NCI-H82 treated with DMSO at 0.1 percent for 48 hours (cell line): ENCODE data around the gene AOC3.
"Not testable (repeated sequence)": the region's sequence is repeated elsewhere in the genome, so short reads cannot be mapped to it uniquely, and the experiment has no call there.

Source experiments
- DNase-seq: peaks from one replicate; lab custom pipeline; 2025; ENCODE audit not compliant: unreplicated experiment; lab: John Stamatoyannopoulos, UW

The AOC3 gene

GRCh38 chr17:42889809-42890208 lies 38.8 kb downstream of the AOC3 start:
- no peak for DNase-seq

GRCh38 chr17:42891539-42892152 lies 40.6 kb downstream of the AOC3 start:
- no peak for DNase-seq

- no peak for DNase-seq
Observed at GRCh38 chr17:42893359-42893758, 42.4 kb downstream of the AOC3 start.

DNA sequence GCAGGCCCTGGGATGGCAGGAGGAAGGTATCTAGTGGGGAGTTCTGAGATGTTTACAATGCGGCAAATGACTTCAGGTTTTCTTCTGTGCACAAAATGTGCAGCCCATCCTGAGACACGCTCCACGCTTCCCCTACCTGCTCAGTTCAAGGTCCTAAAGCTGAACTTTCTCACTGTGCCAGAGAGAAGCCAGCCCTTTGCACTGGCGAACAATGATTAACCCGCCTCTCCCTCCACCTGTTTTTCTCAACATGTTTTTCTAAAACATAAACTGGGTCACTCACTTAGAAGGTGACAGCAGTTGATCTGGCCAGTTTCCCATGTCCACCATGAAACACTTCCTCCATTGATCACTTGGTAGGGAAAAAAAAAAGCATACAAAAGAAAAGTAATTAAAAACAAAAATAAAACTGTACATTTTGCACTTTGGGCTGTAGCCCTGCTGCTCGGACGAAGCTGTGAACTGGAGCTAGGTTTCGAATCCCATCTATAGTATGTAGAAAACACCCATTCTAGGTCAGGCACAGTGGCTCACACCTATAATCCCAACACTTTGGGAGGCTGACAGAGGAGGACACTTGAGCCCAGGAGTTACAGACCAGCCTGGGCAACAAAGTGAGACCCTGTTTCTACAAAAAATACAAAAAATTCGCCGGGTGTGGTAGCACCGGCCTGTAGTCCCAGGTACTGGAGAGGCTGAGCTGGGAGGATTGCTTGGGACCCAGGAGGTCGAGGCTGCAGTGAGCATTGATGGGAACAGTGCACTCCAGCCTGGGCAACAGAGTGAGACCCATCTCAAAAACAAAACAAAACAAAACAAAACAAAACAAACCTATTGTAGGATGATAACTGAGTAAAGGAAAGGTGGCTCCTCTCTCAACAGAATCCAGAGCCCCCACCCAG lies 43.5 kb downstream of the AOC3 start:
- no peak for DNase-seq

GRCh38 chr17:42895185-42895555 lies 44.2 kb downstream of the AOC3 start:
- no peak for DNase-seq

DNA sequence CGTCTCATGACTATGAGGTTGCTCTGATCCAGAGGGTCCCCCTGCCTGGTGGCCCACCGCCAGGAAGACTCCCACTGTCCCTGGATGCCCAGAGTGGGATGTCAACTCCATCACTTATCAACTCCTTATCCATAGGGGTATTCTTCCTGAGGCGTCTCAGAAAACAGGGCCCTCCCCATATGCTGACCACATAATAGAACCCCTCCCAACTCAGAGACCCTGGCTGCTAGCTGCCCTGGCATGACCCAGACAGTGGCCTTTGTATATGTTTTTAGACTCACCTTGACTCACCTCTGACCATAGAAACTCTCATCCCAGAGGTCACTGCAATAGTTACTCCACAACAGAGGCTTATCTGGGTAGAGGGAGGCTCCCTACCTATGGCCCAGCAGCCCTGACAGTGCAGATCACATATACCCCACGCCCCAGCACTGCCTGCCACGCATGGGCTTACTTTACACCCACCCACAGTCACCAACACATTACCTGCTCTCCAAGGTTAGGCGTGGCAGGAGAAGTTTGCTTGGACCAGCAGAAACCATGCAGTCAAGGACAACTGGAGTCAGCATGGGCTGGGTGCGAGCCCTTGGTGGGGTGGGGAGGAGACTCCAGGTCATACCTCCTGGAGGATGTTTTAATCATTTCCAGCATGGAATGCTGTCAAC lies 47.3 kb downstream of the AOC3 start:
- no peak for DNase-seq

DNA sequence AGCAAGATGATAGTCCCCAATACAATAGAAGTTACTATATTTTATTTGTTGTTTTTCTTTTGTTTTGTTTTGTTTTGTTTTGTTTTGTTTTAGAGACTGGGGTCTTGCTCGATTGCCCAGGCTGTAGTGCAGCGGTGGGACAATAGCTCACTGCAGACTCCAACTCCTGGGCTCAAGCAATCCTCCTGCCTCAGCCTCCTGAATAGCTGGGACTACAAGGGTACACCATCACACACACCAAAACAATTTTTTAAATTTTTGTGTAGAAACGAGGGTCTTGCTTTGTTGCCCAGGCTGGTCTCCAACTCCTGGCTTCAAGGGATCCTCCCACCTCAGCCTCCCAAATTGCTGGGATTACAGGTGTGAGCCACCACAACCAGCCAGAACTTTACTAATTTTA lies 49.0 kb downstream of the AOC3 start:
- DNase-seq: not testable (repeated sequence)

GRCh38 chr17:42900460-42901331 lies 49.7 kb downstream of the AOC3 start, which contains the start of gene G6PC1:
Gene G6PC1 (plus strand): TSS chr17:42900799. CDS start chr17:42900877, 78 bp downstream.
- no peak for DNase-seq

DNA sequence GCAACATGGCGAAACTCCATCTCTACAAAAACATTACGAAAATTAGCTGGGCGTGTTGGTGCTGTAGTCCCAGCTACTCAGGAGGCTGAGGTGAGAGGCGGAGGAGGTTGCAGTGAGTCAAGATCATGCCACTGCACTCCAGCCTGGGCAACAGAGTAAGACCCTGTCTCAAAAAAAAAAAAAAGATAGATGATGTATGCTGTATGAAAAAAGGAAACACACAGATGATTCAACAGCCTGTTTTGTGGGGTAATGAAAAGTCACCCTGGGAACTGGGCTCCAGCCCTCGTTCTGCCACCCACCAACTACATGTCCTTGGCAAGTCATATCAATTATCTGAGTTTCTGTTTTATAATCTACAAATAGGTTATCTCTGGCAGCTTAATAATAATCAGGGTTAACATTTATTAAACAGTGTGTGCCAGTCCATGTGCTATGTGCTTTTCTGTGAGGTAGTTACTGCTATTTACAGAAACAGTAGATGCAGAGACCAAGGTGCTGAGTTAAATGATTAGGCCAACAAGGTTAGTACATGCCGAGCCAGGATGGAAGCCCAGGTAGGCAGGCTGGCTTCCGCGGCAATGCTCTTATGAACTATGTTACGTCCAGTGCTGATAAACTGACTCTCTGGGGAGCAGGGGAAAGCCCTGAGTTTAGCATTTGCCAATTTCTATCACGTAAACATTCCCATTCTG lies 50.7 kb downstream of the AOC3 start:
- DNase-seq: no peak

GRCh38 chr17:42904110-42904469 lies 53.1 kb downstream of the AOC3 start:
- no peak for DNase-seq

DNA sequence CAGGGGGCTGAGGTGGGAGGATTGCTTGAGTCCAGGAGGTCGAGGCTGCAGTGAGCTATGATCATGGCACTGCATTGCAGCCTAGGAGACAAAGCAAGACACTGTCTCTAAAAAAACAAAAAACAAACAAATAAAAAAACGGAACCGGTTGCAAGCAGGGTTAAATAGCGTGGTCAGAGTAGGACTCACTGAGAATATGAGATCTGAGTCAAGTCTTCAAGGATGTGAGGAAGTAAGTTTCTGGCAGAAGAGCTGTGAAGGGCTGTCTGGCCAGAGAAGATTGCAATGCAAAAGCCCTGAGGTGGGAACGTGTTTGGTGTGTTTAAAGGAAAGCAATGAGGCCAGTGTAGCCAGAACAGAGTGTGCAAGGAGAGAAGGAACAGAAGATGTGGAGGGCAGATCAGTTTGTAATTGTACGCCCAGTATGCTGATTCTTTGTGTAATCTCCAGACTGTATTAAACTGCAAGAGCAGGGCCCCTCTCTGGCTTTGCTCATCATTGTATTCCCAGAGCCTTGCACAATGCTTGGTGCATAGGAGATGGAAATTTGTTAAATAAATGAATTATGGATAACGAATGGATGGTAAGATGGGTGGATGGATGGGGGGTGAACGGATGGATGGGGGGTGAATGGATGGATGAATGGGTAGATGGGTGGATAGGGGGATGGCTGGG lies 55.9 kb downstream of the AOC3 start:
- no peak for DNase-seq
